ENCODE data around the gene PROSER2.

DNA sequence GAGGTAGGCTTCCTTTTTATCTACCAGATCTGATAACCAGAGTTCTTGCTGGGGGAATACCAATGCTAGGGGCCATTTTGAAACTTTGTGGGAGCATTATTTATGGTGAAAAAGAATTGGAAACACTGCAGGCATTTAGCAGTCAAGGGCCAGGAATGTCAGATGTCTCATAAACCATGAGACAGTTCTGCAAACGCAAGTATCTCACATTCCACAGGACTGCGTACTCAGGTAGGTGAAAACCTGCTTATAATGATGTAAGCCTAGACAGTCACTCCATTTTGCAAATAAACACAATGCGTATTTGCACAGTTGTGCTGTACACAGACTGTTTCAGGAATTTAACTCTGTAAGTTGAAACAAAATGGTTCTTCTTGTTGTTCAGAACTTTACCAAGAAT lies 47.1 kb upstream of the PROSER2 start:
- TF ChIP-seq, protein P1, sequence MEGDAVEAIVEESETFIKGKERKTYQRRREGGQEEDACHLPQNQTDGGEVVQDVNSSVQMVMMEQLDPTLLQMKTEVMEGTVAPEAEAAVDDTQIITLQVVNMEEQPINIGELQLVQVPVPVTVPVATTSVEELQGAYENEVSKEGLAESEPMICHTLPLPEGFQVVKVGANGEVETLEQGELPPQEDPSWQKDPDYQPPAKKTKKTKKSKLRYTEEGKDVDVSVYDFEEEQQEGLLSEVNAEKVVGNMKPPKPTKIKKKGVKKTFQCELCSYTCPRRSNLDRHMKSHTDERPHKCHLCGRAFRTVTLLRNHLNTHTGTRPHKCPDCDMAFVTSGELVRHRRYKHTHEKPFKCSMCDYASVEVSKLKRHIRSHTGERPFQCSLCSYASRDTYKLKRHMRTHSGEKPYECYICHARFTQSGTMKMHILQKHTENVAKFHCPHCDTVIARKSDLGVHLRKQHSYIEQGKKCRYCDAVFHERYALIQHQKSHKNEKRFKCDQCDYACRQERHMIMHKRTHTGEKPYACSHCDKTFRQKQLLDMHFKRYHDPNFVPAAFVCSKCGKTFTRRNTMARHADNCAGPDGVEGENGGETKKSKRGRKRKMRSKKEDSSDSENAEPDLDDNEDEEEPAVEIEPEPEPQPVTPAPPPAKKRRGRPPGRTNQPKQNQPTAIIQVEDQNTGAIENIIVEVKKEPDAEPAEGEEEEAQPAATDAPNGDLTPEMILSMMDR (IDR thresholded peaks at IDR 0.05), result no peak
- no peak for TF ChIP-seq POLR2A (IDR thresholded peaks at IDR 0.05)
